HG03196 (cell line): Measurements from ENCODE around the gene TCF25.
"Not testable (repeated sequence)": the region's sequence is repeated elsewhere in the genome, so short reads cannot be mapped to it uniquely, and the experiment has no call there.

ENCODE experiments used
- ATAC-seq: cut with Tn5 transposase; IDR thresholded peaks from one replicate; pipeline ENCODE4 v1.9.1; 2021; ENCODE audit not compliant: unreplicated experiment

TCF25 gene

DNA sequence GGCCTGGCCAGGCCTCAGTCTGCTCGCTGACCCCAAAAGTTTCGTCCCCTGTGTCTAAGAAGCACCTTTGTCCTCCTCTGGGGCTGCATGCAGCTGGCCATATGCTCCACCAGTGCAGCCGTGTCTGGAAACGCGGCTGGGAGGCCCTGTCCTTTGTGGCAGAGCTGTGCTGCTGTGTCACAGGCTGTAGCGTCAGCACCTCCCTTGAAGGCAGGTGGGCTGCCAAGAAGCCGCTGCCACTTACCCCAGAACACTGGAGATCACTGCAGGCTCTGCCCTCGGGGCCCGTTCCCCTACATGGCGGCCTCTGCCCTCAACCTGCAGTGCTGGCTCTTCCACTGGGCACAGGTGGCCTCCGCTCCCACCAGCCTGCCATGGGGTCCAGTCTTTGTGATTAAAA lies 29.6 kb downstream of the TCF25 start:
- ATAC-seq: no peak

DNA sequence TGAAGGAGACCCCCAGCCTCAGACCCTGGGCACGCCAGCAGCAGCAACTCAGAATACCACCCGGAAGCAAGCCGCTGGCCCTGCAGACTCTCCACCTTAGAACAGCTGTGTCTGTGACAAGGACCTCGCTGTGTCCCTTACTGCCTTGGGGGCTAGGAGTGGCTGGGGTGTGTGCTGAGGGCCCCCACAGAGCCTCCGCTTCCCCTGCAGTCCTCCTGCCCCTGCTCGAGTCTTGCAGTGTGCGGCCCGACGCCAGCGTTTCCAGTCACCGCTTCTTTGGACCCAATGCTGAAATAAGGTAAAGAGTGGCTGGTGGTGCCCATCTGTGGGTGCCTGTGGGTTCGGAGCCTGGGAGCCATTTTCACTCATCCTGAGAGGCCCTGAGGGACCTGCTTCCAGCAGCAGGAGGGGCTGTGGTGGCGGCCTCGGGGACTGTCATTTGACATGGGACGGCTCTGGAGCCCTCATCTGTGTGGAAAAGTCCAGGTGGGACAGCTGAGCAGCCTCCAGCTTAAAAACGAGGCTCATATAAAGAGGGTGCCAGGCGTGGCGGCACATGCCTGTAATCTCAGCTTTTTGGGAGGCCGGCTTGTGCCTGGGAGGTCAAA lies 30.6 kb downstream of the TCF25 start:
- ATAC-seq: no peak

DNA sequence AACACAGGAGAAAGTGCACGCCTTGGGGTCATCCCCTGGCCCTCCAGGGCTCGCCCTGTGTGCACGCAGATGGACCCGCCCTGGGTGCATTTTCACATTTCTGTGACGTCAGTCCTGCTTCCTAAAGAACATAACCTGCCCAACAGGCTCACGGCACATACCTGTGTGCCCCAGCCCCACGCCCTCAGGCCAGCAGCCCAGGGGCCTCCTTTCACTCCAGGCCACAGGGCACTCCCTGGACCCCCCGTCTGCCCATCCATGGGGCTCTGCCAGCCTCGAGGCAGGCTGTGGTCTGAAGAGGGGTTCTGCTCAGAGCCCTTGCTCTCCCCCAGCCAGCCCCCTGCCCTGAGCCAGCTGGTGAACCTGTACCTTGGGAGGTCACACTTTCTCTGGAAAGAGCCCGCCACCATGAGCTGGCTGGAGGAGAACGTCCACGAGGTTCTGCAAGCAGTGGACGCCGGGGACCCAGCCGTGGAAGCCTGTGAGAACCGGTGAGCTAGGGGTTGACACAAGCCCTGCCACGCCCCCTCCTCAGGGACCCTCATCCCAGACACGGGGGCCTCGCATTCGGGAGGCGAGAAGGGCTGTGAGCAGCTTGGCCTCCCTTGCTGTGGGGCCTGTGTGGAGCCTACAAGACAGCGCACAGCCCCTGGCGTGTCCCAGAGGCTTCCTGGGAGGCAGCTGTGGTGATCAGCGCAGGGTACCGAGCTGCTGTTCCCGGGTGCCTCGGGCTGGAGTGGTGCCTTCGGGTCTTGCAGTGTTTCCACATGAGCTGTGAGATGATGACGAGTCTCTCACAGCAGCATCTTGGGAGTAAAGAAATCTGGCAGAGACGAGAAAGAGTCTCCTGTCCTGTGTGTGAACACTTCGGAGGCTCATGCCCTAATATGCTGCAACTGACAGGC lies 31.5 kb downstream of the TCF25 start:
- no peak for ATAC-seq

DNA sequence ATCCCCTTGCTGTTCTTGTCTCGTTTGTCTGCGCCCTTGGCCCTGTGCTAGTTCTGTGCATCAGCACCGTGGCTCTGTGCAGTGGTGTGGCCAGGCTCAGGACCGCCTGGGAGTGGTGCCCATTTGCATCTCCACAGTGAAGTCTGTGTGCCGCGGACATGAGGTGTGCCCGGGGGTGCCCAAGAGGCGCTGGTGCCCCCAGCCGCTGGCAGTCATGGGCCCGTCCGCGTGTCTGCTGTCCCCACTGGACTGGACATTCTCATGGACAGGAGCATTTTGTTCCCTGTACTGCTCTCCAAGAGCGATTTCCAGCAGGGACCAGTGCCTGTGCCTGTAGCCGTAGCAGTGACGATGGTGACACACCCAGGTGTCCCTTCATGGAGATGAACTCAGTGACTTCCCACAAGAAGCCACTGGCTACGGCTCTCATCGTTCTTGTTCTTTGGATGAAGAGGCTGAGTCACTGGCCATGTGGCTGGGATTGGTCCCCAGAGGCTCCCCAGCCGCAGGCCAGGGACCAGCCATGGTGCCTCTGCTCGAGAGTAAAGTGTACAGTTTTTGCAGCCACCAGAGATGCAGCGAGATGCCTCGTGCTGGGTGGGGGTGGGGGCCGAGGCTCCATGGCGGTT lies 32.2 kb downstream of the TCF25 start:
- ATAC-seq: no peak

DNA sequence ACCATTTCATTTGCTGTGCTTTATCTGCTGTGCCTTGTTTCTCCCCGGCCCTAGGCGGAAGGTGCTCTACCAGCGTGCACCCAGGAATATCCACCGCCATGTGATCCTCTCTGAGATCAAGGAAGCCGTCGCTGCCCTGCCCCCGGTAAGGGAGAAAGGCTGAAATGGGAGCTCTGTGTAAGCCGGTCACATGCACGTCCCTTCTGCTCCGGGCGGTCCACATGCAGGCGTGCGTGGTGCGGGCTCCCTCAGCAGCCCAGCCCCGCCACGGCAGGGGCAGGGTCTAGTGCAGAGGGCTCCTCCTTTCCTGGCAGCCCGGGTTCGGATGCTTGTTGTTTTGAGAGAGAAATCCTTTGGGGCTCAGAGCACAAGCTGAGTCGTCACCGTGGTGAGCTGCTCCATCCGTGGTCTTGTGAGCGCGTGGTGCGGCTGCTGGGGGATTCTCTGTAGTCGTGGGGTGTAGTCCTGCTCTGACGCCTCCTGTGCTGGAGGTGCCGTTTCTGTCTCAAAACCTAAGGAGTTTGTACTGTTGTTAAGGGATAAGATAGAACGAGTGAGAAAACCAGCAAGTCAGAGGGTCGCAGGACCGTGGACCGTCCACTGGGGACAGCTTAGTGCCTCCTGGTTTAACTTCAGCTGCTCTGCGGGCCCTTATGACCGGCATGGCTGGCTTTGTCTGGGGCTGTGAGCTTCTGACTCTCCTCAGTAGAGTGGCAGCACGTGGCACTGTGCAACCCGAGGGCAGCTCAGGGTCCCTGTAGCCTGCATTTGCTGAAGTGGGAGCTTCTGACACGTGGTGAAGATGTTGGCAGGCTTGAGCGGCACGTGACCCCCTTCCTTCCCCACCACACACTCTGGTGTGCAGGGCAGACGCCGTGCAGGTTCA lies 33.0 kb downstream of the TCF25 start:
- no peak for ATAC-seq

DNA sequence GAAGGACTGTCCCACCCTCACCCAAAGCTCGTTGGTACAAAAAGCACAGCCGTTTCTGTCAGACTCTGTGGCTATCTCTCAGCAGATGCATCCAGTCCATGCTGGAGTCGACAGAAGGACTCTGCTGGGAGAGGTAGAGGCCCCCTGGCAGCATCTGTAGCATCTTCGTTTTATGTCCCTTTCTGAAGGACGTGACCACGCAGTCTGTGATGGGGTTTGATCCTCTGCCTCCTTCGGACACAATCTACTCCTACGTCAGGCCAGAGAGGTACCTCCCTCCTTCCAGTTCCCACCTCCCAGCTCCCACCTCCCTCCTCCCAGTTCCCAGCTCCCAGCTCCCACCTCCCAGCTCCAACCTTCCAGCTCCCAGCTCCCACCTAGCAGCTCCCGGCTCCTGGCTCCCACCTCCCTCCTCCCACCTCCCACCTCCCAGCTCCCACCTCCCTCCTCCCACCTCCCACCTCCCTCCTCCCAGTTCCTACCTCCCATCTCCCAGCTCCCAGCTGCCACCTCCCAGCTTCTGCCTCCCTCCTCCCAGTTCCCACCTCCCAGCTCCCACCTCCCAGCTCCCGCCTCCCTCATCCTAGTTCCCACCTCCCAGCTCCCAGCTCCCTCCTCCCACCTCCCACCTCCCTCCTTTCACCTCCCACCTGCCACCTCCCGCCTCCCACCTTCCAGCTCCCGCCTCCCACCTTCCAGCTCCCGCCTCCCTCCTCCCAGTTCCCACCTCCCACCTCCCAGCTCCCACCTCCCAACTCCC lies 33.8 kb downstream of the TCF25 start:
- no peak for ATAC-seq

DNA sequence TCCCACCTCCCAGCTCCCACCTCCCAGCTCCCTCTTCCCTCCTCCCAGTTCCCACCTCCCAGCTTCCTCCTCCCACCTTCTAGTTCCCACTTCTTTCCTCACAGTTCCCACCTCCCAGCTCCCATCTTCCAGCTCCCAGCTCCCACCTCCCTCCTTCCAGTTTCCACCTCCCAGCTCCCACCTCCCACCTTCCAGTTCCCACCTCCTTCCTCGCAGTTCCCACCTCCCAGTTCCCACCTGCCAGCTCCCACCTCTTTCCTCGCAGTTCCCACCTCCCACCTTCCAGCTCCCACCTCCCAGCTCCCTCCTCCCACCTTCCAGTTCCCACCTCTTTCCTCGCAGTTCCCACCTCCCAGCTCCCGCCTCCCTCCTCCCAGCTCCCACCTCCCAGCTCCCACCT lies 34.8 kb downstream of the TCF25 start:
- no peak for ATAC-seq

DNA sequence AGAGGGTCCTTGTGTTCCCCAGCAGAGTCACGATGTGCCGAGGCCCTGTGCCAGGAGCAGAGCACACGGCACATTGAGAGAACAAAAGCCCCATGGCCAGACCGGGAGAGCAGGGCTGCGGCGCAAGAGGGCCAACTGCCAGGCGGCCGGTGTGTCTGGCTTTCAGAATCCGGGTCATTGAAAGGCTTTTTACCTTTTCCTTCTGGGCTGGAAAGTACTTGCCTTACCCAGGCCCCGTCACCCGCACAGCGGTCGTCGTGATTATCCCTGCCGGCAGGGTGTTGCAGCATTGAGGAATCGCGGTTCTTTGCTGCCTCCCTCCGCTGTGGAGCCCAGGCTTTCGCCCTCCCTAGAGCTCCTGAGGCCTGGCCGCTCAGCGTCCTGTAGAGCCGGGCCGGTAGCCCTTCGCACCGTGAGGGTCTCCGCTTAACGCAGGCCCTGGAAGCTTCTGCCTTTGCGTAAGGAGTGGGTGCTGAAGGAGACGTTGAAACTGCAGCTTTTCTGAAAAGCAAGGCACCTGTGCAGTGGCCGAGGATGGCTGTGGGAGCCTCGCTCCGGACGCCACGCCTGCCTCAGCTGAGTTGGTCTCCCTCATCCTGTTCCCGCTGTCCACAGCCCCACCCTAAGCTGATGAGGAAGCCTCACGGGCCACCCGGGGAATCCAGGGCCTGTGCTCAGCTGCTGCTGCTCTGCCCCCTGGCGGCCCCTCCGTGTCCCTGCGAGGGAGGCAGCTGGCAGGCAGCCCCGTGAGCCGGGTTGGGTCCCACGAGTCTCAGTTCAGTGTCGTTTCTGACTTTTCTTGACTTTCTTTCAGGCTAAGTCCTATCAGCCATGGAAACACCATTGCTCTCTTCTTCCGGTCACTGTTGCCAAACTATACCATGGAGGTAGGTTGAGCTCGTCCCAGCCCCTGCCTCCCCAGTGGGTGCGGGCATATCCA lies 36.7 kb downstream of the TCF25 start:
- no peak for ATAC-seq

DNA sequence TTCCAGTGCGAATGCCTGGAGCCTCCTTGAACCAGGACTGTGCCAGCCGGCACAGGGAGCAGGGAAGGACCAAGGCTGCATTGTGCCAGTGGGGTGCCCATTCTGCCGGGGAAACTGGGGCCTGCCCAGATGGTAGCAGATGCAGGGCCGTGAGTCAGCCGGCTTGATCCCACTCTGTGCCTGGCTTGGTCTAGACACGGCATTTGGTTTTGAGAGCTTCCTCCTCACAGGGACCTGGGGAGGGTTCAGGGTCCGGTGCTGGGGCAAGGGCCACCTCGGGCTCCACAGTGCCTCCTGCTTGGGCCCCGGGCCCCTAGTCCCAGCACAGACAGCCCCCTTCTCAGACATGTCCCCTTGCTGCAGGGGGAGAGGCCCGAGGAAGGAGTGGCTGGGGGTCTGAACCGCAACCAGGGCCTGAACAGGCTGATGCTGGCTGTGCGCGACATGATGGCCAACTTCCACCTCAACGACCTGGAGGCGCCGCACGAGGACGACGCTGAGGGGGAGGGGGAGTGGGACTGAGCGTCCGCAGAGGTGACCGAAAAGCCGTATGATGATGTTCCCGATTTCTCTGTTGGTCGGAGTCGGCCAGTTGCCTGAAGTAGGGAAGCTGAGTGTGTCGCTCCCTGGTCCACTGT lies 37.4 kb downstream of the TCF25 start:
- ATAC-seq: no peak

DNA sequence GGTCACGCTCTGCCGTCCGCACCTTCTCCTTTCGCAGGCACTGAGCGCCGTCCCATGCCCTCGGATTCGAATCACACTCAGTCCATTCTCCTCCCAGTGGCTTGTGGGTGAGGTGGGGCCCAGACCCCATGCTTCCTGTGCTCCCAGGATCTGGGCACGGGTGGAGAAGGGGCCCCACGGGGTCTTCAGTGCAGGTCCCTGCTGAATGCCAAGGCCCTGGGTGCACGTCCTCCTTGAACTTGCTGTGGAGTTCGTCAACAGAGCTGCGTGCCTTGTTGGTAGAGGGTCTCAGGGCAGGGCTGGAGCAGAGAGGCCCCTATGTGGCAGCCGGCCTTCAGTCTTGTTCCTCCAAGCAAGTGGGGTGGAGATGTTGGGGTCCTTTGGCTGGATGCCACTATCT lies 38.0 kb downstream of the TCF25 start:
- no peak for ATAC-seq

DNA sequence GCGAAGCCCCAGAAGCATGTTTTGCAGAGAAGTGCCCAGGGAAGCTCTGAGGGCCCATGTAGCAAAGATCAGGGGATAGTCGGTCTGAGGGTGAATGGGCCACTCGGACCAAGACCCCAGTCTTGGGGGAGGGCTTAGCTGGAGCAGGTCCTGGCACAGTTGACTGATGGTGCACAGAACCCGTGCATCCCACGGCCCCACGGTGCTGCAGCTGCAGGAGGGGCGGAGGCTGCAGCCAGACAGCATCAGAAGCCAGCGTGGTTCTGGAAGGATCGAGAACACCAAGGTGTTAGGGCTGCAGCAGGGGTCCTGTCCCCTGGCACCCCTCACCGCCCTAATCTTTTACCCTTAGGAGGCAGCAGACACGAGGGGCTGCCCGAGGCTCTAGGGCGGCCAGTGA lies 38.8 kb downstream of the TCF25 start:
- no peak for ATAC-seq

DNA sequence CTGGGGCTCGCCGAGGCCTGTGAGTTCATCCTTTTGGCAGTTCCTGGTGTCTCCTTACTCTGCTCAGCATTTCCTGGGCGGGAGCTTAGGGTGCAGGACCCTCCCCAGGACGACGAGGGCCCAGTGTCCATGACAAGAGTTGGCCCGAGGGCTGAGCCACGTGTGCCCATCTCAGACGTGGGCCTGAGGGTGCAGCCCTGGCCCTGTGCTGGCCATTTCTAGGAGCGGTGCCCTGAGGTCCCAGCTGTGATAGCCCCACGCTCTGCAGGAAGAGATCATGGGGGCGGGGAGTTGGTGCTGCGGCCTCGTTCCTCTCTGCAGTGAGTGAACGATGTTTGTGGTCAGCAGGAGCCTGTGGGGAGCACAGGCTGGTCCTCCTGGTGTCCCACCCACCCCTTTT lies 39.2 kb downstream of the TCF25 start:
- no peak for ATAC-seq

DNA sequence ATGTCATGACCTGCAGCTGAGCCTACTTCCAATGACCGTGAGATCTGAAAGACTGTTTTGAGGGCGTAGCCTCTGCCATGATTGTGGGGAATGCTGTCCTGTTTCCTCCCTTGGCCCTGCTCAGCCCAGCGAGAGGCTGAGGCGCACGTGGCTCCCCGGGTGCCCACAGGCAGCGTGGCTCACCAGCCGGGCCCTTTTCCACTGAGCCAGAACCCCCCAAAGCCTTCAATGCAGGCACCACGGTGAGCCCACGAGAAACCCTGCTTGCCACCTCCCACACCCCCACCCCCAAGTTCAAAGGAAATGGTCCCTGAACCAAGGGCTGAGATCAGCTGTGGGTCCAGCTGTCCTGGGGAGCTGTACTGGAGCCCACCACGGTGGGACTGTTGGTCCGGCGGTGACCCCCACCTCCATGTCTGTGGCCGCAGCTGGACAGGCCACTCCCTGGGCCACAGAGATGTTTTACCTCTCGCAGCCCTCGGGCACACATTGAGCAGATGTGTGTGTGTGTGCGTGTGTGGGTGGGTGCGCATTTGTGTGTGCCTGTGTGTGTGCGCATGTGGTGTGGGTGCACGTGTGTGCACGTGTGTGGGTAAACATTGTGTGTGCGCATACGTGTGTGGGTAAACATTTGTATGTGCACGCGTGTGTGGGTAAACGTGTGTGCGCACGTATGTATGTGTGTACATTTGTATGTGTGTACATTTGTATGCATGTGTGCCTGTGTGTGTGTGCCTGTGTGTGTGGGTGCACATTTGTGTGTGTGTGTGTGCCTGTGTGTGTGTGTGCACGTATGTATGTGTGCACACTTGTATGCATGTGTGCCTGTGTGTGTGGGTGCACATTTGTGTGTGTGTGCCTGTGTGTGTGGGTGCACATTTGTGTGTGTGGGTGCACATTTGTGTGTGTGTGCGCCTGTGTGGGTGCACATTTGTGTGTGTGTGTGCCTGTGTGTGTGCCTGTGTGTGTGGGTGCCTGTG lies 40.3 kb downstream of the TCF25 start:
- no peak for ATAC-seq

DNA sequence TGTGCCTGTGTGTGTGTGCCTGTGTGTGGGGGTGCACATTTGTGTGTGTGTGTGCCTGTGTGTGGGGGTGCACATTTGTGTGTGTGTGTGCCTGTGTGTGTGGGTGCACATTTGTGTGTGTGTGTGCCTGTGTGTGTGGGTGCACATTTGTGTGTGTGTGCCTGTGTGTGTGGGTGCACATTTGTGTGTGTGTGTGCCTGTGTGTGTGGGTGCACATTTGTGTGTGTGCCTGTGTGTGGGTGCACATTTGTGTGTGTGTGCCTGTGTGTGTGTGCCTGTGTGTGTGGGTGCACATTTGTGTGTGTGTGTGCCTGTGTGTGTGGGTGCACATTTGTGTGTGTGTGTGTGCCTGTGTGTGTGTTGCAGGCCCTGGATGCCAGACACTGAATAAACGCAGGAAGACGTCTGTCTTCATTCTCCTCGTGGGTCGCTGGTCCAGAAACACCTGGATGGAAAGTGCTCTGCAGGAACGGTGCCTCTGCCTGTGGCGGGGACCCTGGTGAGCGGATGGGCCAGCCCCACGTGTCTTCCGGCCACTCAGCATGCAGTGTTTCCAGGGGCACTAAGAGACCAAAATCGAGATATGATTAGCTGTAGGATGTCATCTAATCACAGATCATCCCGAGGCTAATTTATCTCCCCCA lies 41.4 kb downstream of the TCF25 start:
- not testable (repeated sequence) for ATAC-seq

DNA sequence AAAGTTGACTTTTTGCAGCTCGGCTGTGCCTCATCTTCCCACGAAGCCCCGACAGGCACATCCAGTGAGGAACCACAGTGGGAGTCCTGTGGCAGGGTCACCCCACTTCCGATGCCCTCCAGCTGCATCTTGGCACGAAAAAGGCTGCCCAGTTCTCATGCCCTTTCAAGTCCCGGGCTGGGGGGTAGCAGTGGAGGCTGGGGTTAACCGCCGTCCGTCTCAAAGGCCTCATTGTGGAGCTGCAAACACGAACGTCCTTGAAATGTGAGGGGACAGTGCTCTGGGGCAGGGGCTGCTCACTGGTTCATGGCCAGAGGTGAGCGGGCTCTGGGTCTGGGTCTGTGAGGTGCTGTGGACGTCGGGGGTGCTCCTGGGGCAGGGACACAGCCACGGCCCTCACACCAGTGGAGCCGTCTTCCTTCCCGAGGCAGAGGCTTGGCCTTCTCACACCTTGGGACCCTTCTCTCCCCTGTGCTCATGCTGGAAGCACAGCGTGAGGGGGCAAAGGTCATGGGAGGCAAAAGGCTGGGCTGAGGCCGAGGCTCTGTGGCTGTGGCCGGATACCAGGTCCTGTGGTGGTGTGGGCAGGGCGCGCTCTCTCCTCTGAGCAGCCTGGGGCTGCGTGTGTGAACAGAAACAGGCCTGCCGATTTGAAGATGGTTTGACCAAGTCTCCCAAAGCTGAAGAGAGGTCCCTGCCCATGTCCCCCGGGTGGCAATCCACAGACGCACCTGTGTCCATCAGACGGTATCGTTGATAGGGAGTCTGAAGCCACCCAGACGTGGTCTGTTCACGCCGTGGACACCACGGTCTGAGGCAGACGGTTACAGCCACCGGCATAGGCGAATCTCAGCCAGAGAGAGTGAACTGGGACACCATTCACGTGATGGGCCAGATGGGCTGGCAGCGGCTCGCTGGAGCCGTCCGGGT lies 42.2 kb downstream of the TCF25 start:
- ATAC-seq: no peak
